HG02852 (cell line): ENCODE results near the gene TBCCD1.
"Not testable (repeated sequence)": the region's sequence is repeated elsewhere in the genome, so short reads cannot be mapped to it uniquely, and the experiment has no call there.

Experiments
- ATAC-seq: cut with Tn5 transposase; IDR thresholded peaks from one replicate; pipeline ENCODE4 v1.9.1; 2021; ENCODE audit warnings: mild to moderate bottlenecking, moderate library complexity; ENCODE audit not compliant: unreplicated experiment

Gene TBCCD1

DNA sequence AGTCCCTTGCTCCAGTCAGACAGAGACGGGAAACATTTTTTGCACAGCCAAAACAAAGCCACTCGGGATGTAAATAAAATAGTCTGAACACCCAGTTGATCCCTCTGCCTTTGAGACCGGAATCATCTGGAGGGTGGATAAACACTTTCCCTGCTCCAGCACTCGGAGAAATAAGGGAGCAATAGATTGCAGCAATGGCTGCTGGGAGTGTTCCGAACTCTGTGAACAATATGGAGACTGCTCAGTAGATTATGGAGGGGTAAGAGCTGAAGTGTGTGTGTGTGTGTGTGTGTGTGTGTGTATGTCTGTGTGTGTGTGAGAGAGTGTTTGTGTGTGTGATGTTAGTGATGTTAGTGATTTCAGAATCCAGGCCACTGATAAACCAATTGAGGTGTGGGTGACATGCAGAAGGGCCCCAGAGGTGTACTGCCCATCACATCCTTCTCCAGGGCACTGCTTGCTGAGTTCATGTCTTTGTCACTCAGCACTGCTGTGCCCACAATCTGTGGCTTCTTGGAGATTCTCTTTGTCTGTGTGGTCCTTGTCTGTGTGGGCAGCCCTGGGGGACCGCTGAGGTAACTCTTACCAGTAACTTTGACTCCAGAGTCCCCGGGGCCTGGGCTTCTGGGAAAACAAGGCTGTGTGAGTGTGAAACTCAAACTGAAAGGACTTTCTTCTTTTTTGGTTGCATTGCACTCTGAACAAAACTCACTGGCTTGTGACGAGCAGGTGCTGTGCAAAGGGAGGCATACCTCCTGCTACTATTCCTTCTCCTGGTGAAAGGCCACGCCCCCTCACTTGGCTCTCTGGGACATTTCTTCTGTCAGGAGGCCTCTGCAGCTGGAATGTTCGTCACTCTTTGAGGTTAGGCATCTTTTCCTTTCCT, 45.9 kb downstream of the TBCCD1 start:
- ATAC-seq: peak; percentile 81

GRCh38 chr3:186520431-186520830, 46.7 kb downstream of the TBCCD1 start:
- ATAC-seq: no peak

GRCh38 chr3:186519021-186519658, 48.0 kb downstream of the TBCCD1 start:
- ATAC-seq: no peak

DNA sequence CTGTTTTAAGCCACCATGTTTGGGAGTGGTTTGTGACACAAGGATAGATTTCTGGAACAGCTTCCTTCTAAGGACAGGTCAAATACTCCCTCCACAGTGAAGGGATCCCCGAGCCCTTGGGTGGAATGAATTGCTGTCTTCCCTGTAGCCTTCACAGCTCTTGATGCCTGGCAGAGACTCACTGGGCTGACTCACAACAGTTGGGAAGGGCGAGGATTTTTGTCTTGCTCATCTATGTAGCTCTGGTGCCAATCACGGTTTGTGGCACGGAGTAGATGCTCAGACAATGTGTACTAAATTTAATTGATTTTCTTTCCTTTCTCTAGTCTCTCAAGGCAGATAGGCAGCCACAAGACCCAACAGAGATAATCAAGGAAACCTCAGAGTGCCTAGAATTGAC, 49.9 kb downstream of the TBCCD1 start:
- ATAC-seq: no peak

DNA sequence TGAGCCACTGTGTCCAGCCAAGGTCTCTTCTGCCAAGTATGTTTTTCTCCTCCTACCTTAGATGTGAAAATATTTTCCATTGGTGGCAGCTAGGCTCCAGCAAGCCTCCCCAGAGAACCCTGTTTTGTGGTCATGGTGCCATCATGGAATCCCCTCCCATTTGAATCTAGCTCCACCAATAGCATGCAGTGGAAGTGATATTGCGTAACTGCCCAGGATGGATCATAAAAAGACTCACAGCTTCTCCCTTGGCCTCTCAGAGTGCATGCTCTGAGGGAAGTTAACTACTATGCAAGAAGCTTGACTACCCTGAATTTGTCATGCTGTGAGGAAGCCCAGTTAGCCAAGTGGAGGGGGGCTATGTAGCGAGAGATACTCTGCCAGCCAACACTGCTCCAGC, 50.5 kb downstream of the TBCCD1 start:
- ATAC-seq: no peak

DNA sequence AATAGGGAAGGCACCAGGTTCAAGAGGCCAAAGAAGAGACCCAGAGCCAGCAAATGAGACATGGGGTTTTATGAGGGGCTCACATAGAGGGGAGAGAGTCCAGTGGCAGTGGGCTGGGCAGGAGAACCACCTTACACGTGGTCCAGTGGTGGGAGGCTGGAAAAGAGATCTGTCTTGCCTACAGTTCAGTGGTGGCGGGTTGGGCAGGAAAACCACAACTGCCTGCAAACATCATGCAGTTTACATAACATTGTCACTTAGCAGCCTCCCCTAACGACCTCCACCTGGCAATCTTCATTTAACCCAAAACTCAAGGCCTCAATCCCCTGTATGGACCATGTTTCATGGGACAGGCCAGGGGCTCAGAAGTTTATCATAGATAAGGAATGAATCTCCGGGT, 52.0 kb downstream of the TBCCD1 start:
- ATAC-seq: no peak

- ATAC-seq: no peak
Observed at GRCh38 chr3:186514296-186515002, 52.7 kb downstream of the TBCCD1 start.

DNA sequence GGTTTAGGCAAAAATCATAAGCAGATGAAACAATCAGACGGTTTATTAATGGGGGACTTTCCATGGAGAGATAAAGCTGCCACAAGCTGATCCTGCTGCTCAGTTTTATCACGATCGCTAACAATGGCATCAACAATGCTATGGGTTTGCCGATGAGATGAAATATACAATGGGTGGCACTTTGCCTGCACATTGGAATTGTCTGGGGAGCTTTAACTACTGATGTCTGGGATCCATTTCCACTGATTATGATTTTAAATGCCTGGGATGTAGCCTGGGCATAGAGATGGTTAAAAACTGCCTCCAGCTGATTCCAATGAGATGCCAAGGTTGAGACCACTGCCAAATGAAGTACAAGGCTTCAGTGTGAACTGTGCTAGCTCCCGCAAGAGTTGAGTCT, 53.8 kb downstream of the TBCCD1 start:
- ATAC-seq: no peak

- ATAC-seq: no peak
Observed at GRCh38 chr3:186512570-186513302, 54.4 kb downstream of the TBCCD1 start.

DNA sequence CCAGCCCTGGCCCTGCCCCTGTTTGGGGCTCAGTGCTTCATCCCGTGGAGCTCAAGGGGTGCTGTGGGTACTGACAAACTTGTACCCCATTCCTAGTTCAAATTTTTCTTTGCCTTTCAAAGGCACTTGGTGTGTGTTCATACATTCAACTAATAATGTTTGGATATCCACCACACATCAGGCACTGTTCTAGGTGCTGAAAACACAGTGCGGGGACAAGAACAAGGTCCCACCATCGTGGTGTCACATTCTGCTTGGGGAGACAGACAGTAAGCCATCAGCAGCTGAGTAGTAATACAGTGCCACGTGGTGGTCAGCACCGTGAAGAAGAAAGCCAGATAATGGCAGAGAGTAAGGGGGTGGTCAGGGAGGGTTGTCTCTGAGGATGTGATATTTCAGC, 55.4 kb downstream of the TBCCD1 start:
- no peak for ATAC-seq

DNA sequence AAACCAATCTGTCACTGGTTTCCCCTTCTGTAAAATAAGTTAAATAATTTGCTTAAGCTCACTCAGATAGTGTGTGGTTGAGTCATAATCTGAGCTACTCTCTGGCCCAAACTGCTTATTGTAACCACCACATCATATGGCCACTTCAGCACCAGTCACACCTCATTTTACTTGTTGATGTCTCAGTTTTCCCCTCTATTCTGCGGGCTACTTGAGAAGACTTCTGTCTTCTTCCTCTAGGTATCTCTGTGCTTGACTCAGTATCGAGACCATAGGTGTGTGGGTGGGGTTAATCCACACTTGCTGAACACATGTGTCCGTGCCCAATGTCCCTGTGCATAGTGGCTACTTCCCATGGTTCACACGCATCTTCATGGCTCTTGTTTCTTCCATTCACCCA, 55.9 kb downstream of the TBCCD1 start:
- ATAC-seq: peak; percentile 88

- peak; percentile 24 for ATAC-seq
Observed at GRCh38 chr3:186510374-186511079, 56.6 kb downstream of the TBCCD1 start.

DNA sequence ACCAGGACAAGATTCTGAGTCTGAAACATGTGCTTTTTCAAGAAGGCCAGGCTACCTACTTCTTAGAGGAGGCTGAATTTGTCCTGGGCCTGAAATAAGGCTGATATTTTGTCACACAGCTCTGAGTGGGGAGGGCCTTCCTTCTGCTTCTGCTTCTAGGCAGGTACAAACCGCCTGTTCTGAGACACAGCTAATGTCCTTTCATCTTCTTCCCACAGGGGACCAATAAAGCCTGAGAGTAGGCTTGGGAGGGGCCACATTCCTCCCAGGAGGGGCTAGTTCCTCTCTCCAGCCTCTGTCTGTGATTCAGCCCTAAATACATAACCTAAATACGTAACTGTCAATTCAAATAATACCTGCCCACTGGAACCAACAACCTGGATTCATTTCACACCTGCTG, 57.7 kb downstream of the TBCCD1 start:
- ATAC-seq: no peak

GRCh38 chr3:186506857-186507256, 60.3 kb downstream of the TBCCD1 start:
- ATAC-seq: no peak

GRCh38 chr3:186506191-186506739, 60.9 kb downstream of the TBCCD1 start:
- no peak for ATAC-seq

DNA sequence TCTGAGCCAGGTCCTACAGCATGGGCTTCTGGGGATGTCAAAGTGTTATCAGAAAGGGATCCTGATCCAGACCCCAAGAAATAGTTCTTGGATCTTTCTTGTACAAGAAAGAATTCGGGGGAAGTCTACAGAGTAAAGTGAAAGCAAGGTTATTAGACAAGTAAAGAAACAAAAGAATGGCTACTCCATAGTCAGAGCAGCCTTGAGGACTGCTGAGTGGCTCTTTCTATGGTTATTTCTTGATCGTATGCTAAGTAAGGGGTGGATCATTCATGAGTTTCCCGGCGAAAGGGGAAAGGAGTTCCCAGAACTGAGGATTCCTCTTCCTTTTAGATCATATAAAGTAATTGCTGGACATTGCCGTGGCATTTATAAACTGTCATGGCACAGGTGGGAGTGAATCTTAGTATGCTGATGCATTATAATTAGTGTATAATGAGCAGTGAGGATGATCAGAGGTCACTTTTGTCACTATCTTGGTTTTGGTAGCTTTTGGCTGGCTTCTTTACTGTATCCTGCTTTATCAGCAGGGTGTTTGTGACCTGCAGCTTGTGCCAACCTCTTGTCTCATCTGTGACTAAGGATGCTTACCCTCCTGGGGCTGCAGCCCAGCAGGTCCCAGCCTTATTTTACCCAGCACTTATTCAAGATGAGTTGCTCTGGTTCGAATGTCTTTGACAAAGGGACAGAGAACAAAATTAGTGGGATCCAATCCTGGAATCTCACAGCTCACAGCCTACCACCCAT, 64.0 kb downstream of the TBCCD1 start:
- no peak for ATAC-seq

GRCh38 chr3:186502138-186502948, 64.8 kb downstream of the TBCCD1 start:
- no peak for ATAC-seq

DNA sequence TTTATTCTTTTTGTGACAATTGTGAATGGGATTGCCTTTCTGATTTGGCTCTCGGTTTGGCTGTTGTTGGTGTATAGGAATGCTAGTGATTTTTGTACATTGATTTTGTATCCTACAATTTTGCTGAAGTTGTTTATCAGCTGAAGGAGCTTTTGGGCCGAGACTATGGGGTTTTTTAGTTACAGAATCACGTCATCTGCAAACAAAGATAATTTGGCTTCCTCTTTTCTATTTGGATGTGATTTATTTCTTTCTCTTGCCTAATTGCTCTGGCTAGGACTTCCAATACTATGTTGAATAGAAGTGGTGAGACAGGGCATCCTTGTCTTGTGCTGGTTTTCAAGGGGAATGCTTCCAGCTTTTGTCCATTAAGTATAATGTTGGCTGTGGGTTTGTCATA, 67.2 kb downstream of the TBCCD1 start:
- not testable (repeated sequence) for ATAC-seq

DNA sequence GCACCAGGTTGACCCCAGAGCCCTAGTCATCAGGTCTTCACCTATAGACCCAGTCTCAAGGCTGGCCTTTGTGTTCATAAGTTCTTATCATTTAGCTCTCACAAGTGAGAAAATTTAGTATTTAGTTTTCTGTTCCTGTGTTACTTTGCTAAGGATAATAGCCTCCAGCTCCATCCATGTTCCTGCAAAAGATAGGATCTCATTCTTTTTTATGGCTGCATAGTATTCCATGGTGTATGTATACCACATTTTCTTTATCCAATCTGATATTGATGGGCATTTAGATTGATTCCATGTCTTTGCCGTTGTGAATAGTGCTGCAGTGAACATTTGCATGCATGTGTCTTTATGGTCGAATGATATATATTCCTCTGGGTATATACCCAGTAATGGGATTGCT, 69.1 kb downstream of the TBCCD1 start:
- not testable (repeated sequence) for ATAC-seq
